SU-DHL-6 (cell line): ENCODE data around the gene NAV2.

ENCODE experiments used
- H2AFZ ChIP-seq: fragments of 200-600 bp; sonication (generic); 2 replicates; pipeline ENCODE4 v1.6.1; 2014; ENCODE audit warnings: low read depth, mild to moderate bottlenecking, moderate library complexity, mixed read lengths, antibody characterized with exemption, low read length; ENCODE audit not compliant: severe bottlenecking
- H3F3A ChIP-seq: fragments of 200-600 bp; shearing (Covaris generic); 2 replicates; pipeline ENCODE4 v1.6.0; 2016; ENCODE audit warnings: antibody characterized with exemption, mild to moderate bottlenecking; ENCODE audit not compliant: insufficient read depth
- H3K27ac ChIP-seq: fragments of 200-600 bp; sonication (generic); 2 replicates; pipeline ENCODE4 v1.5.1; 2016; ENCODE audit warnings: low read depth, mild to moderate bottlenecking, low read length, moderate library complexity, mixed read lengths
- H3K27me3 ChIP-seq: fragments of 200-600 bp; sonication (generic), shearing (Covaris generic); 2 replicates; pipeline ENCODE4 v1.6.0; 2014; ENCODE audit warnings: mild to moderate bottlenecking, low read length
- H3K36me3 ChIP-seq: fragments of 200-600 bp; sonication (generic); 2 replicates; pipeline ENCODE4 v1.6.1; 2014; ENCODE audit warnings: mild to moderate bottlenecking, low read length, mixed read lengths
- H3K4me2 ChIP-seq: fragments of 300-600, 200-600 bp; shearing (Covaris generic), sonication (generic); 2 replicates; pipeline ENCODE4 v1.6.0; 2014; ENCODE audit warnings: low read length, low read depth, mild to moderate bottlenecking; ENCODE audit not compliant: poor library complexity, severe bottlenecking
- H3K4me3 ChIP-seq: fragments of 200-600 bp; sonication (generic); 2 replicates; pipeline ENCODE4 v1.5.1; 2014; ENCODE audit warnings: antibody characterized with exemption, low read length, mild to moderate bottlenecking, mixed read lengths; ENCODE audit not compliant: insufficient read depth, poor library complexity, severe bottlenecking
- H3K79me2 ChIP-seq: fragments of 200-600 bp; sonication (generic); 2 replicates; pipeline ENCODE4 v1.6.1; 2014; ENCODE audit warnings: mild to moderate bottlenecking, low read length, moderate library complexity; ENCODE audit not compliant: insufficient read depth
- H3K9ac ChIP-seq: fragments of 200-600 bp; sonication (generic); 2 replicates; pipeline ENCODE4 v1.7.0; 2014; ENCODE audit warnings: mild to moderate bottlenecking, low read length
- H3K9me2 ChIP-seq: fragments of 200-600 bp; sonication (generic); replicated peaks from 2 replicates; pipeline ENCODE4 v1.6.1; 2014; ENCODE audit warnings: low read length; ENCODE audit not compliant: insufficient read depth
- H3K9me3 ChIP-seq: fragments of 200-600 bp; sonication (generic); 2 replicates; pipeline ENCODE4 v1.6.1; 2014; ENCODE audit warnings: low read length, mixed read lengths; ENCODE audit not compliant: insufficient read depth
- H4K20me1 ChIP-seq: fragments of 200-600 bp; sonication (generic); 2 replicates; pipeline ENCODE4 v1.6.1; 2014; ENCODE audit warnings: low read depth, mild to moderate bottlenecking, antibody characterized with exemption, low read length, moderate library complexity, mixed read lengths
- CTCF ChIP-seq: fragments of 200-600 bp; sonication (generic); IDR thresholded peaks from one replicate; pipeline ENCODE4 v1.5.1; 2017; ENCODE audit warnings: antibody characterized with exemption, mild to moderate bottlenecking, low read length, moderate library complexity; ENCODE audit not compliant: insufficient read depth, poor library complexity, severe bottlenecking
- EZH2phosphoT487 ChIP-seq: fragments of 200-600 bp; sonication (generic), shearing (Covaris generic); conservative IDR thresholded peaks from 2 replicates; pipeline ENCODE4 v1.6.1; 2018; ENCODE audit warnings: mild to moderate bottlenecking, antibody characterized with exemption, low read length, moderate library complexity, mixed read lengths

The NAV2 gene

GRCh38 chr11:20131788-20132666 is 419.4 kb downstream of the NAV2 start:
- TF ChIP-seq CTCF, result peak; percentile 92
- TF ChIP-seq EZH2phosphoT487, result no peak
- no peaks in the 10 kb centered on the region for H3K36me3 ChIP-seq
- no peak overlapping the region for H3K4me2 ChIP-seq
- H4K20me1 ChIP-seq, result no peaks in the 10 kb centered on the region
- no peak overlapping the region for H3K9ac ChIP-seq
- no peak overlapping the region for H3K27ac ChIP-seq
- no peak overlapping the region for H2AFZ ChIP-seq
- no peaks in the 10 kb centered on the region for H3K9me3 ChIP-seq
- no peaks in the 10 kb centered on the region for H3K79me2 ChIP-seq
- no peak overlapping the region for H3K4me3 ChIP-seq
- H3K27me3 ChIP-seq, result no peaks in the 10 kb centered on the region
- H3F3A ChIP-seq, result no peaks in the 10 kb centered on the region
- H3K9me2 ChIP-seq, result no peaks in the 10 kb centered on the region

- TF ChIP-seq EZH2phosphoT487 (no peak), CTCF (no peak)
- Histone ChIP-seq H3K9me2 (no peaks in the 10 kb centered on the region), H3K4me3 (no peak overlapping the region), H3K79me2 (no peaks in the 10 kb centered on the region), H3K27ac (no peak overlapping the region), H3K36me3 (no peaks in the 10 kb centered on the region), H4K20me1 (no peaks in the 10 kb centered on the region), H3K27me3 (no peaks in the 10 kb centered on the region), H3K4me2 (no peak overlapping the region), H3F3A (no peaks in the 10 kb centered on the region), H3K9ac (no peak overlapping the region), H3K9me3 (no peaks in the 10 kb centered on the region), H2AFZ (no peak overlapping the region)
Measured at GRCh38 chr11:20132667-20133039, 420.0 kb downstream of the NAV2 start.

- no peak overlapping the region for H3K27ac ChIP-seq
- no peak overlapping the region for H3K4me2 ChIP-seq
- H3K9me3 ChIP-seq, result no peaks in the 10 kb centered on the region
- H3K79me2 ChIP-seq, result no peaks in the 10 kb centered on the region
- no peaks in the 10 kb centered on the region for H4K20me1 ChIP-seq
- H3K9ac ChIP-seq, result no peak overlapping the region
- H3K27me3 ChIP-seq, result no peaks in the 10 kb centered on the region
- no peak overlapping the region for H2AFZ ChIP-seq
- no peak for TF ChIP-seq EZH2phosphoT487
- no peak for TF ChIP-seq CTCF
- H3K36me3 ChIP-seq, result no peaks in the 10 kb centered on the region
- H3K9me2 ChIP-seq, result no peaks in the 10 kb centered on the region
- H3K4me3 ChIP-seq, result no peak overlapping the region
- no peaks in the 10 kb centered on the region for H3F3A ChIP-seq
Measured at GRCh38 chr11:20134991-20135736, 422.5 kb downstream of the NAV2 start.
